ENCODE data around the gene HFE. TPM values are rescaled to one million over a fixed set of nuclear protein-coding genes. Genes with fewer than 3 reads are reported as not detected.

HFE gene
- total RNA-seq, 1 donor from 2014 or later, result 0.91 TPM

- intact Hi-C loops (cut with micrococcal nuclease), result no loop called here
Observed at GRCh38 chr6:26105842-26106241, 18.6 kb downstream of the HFE start.

DNA sequence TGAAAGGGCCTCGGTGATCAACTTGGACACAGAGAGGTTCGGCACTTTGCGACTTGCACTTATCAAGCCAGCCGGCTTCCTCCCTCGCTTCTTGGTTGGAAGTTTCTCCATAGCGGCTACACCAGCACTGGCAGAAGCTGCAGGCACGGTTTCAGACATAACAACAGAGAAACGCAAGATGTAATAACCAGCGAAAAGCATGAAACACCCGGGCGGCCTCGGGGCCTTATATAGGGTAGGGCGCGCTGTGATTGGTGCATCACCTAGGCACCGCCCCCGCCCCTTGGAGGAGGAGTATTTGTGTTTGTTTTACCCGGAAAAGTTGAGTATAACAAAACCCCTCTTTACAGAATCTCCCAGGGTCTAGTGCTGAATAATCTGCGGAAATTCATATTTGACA, 20.7 kb downstream of the HFE start:
- intact Hi-C loops (cut with micrococcal nuclease), result no loop called here

- intact Hi-C loops (cut with micrococcal nuclease), result no loop called here
Observed at GRCh38 chr6:26109772-26110171, 22.5 kb downstream of the HFE start.

DNA sequence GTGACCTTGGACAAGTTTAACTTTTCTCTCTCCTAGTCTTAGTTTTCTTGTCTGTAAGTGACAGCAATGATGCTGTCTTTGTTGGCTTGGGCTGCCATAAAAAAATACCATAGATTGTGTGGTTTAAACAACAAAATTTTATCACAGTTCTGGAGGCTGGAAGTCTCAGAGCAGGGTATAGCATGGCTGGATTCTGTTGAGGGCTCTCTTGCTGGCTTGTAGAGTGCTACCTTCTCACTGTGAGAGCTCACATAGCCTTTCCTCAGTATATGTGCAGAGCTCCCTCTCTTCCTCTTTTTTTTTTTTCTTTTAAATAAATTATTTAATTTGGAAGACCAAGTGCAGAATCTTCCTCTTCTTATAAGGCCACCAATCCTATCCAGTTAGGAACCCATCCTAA, 26.3 kb downstream of the HFE start:
- intact Hi-C loops (cut with micrococcal nuclease), result no loop called here

- intact Hi-C loops (cut with micrococcal nuclease), result no loop called here
Observed at GRCh38 chr6:26115226-26115625, 28.0 kb downstream of the HFE start.

- intact Hi-C loops (cut with micrococcal nuclease), result no loop called here
Observed at GRCh38 chr6:26116267-26116666, 29.0 kb downstream of the HFE start.

DNA sequence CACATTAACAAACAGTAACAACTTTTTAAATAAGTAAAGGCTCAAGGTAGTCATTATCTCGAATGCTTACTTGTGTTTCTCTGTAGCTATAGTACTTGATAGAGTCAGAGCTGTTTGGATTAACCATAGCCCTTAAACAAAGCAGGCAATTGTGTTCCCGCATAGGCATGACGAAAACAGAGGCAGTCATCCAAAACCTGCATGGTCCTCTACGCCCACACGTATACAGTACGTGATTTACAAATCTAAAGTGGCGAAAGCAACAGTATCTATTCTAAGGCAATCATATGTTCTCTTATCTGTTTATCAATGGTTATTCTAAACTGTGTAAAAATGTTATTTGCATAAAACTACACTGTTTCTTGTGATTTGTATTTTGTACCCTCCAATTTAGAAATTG, 31.8 kb downstream of the HFE start:
- intact Hi-C loops (cut with micrococcal nuclease), result no loop called here

DNA sequence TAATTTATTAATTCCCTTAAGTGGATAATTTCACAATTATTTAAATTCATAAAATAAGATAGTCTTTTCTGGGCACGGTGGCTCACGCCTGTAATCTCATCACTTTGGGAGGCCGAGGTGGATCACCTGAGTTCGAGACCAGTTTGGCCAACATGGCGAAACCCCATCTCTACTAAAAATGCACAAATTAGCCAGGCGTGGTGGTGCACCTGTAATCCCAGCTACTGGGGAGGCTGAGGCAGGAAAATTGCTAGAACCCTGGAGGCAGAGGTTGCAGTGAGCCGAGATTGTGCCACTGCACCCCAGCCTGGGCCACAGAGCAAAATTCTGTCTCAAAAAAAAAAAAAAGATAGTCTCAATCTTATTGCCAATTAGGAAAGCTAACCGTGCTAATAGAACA, 32.9 kb downstream of the HFE start:
- intact Hi-C loops (cut with micrococcal nuclease), result loop anchor here (10.0 kb wide), 1 partner anchor 1715 kb away; a partner anchor contains a TSS

- intact Hi-C loops (cut with micrococcal nuclease), result loop anchor here (10.0 kb wide), 1 partner anchor 1714 kb away; a partner anchor contains a TSS
Observed at GRCh38 chr6:26120807-26121140, 33.5 kb downstream of the HFE start.

DNA sequence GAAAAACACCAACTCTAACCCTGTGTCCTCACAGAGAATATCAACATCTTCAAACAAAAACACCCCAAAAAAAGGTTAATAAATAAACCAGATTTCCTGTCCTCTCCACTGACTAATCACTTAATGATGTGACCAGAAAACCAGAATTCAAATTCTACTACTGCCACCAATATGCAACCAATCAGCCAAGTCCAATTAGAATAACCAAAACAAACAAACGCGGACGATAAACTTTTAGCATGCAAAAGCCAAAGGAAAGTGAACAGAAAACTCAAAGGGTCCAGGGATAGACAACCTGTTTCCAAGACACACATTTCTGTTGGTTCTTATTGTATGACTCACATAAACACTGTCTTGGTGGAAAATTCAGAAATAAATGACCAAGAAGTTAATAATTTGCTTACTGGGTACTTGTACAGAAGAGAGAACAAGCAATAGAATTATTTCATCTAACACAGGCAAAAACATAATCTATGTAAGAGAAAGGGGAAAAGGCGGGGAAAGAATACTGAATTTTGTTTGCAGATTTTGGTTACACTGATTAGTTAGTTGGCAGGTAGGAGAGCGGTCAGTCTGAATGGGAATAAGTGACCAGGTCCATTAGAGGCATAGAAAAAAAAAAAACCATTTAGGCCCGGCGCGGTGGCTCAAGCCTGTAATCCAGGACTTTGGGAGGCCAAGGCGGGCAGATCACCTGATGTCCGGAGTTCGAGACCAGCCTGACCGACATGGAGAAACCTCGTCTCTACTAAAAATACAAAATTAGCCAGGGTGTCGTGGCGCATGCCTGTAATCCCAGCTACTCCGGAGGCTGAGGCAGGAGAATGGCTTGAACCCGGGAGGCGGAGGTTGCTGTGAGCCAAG, 34.1 kb downstream of the HFE start:
- intact Hi-C loops (cut with micrococcal nuclease), result loop anchor here (2.0 to 10.0 kb wide), 2 partner anchors 77 to 1713 kb away; a partner anchor contains a TSS

GRCh38 chr6:26122005-26122388, 34.8 kb downstream of the HFE start:
- intact Hi-C loops (cut with micrococcal nuclease), result loop anchor here (2.0 to 10.0 kb wide), 2 partner anchors 77 to 1713 kb away; a partner anchor contains a TSS

DNA sequence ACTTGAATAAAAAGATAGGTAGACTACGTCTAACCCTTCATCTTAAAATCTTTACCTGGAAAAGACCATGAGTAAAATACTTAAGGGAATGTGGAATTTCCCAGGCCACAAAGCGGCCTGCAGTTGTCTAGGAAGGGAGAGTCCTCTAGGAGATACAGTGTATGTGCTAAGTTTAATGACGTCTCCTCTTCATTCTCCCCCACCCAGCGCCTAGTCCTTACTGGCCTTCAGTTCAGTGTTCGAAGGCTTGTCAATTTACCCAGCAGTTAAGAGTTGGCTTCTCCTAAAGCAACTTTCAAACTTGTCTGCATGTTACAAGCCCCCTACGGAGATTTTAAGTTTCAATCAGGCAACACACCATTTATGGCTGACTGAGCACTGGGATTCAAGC, 35.2 kb downstream of the HFE start:
- intact Hi-C loops (cut with micrococcal nuclease), result loop anchor here (2.0 to 10.0 kb wide), 2 partner anchors 76 to 1712 kb away; a partner anchor contains a TSS

GRCh38 chr6:26122793-26123674, 35.8 kb downstream of the HFE start:
- intact Hi-C loops (cut with micrococcal nuclease), result loop anchor here (1.0 to 10.0 kb wide), 8 partner anchors 19 to 1712 kb away; a partner anchor contains a TSS

DNA sequence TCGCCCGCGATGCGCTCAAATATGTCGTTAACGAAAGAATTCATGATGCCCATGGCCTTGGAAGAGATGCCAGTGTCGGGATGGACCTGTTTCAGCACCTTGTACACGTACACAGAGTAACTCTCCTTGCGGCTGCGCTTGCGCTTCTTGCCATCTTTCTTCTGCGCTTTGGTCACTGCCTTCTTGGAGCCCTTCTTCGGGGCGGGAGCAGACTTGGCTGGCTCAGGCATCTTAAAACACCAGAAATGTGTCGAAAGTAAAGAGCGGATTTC, 36.4 kb downstream of the HFE start:
- intact Hi-C loops (cut with micrococcal nuclease), result loop anchor here (1.0 to 10.0 kb wide), 8 partner anchors 19 to 1711 kb away; a partner anchor contains a TSS

DNA sequence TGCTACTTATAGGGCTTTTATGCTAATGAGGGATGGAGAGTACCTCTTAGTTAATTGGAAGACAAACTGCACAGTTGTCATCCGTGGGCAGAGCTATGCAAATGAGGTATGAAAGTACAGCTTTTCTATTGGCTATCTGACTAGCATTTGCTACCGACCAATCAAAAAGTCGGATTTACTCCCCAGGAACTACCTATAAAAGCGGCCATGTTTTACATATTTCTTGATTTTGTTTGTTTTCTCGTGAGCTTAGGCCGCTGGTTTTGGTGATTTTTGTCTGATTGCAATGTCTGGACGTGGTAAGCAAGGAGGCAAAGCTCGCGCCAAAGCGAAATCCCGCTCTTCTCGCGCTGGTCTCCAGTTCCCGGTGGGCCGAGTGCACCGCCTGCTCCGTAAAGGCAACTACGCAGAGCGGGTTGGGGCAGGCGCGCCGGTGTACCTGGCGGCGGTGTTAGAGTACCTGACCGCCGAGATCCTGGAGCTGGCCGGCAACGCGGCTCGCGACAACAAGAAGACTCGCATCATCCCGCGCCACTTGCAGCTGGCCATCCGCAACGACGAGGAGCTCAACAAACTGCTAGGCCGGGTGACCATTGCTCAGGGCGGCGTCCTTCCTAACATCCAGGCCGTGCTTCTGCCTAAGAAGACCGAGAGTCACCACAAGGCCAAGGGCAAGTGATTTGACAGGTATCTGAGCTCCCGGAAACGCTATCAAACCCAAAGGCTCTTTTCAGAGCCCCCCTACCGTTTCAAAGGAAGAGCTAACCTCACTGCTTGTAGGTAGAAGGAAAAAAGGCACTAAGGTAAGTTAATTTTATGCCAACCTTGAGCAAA, 36.9 kb downstream of the HFE start:
- intact Hi-C loops (cut with micrococcal nuclease), result loop anchor here (1.0 to 10.0 kb wide), 11 partner anchors 20 to 1711 kb away; a partner anchor contains a TSS

- intact Hi-C loops (cut with micrococcal nuclease), result loop anchor here (1.0 to 10.0 kb wide), 5 partner anchors 32 to 1710 kb away; a partner anchor contains a TSS
Observed at GRCh38 chr6:26124781-26125685, 37.8 kb downstream of the HFE start.

GRCh38 chr6:26126394-26127235, 39.4 kb downstream of the HFE start:
- intact Hi-C loops (cut with micrococcal nuclease), result loop anchor here (5.0 to 10.0 kb wide), 2 partner anchors 46 to 1708 kb away; a partner anchor contains a TSS

- intact Hi-C loops (cut with micrococcal nuclease), result loop anchor here (5.0 to 10.0 kb wide), 2 partner anchors 44 to 1707 kb away; a partner anchor contains a TSS
Observed at GRCh38 chr6:26128013-26128771, 41.0 kb downstream of the HFE start.
